SHP77 (cell line): Measurements from ENCODE around the gene HACL1.
A peak's percentile ranks its signal among the peaks of the same experiment; 100 is the strongest.

Source experiments
- DNase-seq, 2 experiments: peaks; one replicate each; lab custom pipeline; 2025; lab: John Stamatoyannopoulos, UW

The HACL1 gene

GRCh38 chr3:15523660-15524417 lies 77.5 kb downstream of the HACL1 start:
- DNase-seq: no peak

- DNase-seq: no peak
Measured at GRCh38 chr3:15522016-15522415, 79.4 kb downstream of the HACL1 start.

GRCh38 chr3:15521573-15521965 lies 79.8 kb downstream of the HACL1 start, which contains the start of gene COLQ:
Gene COLQ, minus strand, starts transcription at chr3:15521706. Its CDS starts 81 bp downstream, at chr3:15521625.
- DNase-seq: no peak

- no peak for DNase-seq
Measured at GRCh38 chr3:15520804-15521572, 80.4 kb downstream of the HACL1 start.

- no peak for DNase-seq
Measured at GRCh38 chr3:15520185-15520584, 81.2 kb downstream of the HACL1 start.

GRCh38 chr3:15519096-15519495 lies 82.3 kb downstream of the HACL1 start:
- no peak for DNase-seq

- DNase-seq: no peak
Measured at GRCh38 chr3:15514663-15515340, 86.6 kb downstream of the HACL1 start.

- DNase-seq: no peak
Measured at GRCh38 chr3:15513810-15514662, 87.3 kb downstream of the HACL1 start.

GRCh38 chr3:15513116-15513515 lies 88.3 kb downstream of the HACL1 start:
- DNase-seq: no peak

GRCh38 chr3:15512166-15512565 lies 89.2 kb downstream of the HACL1 start:
- peak; percentile 73 to 80 for DNase-seq

GRCh38 chr3:15511156-15511555 lies 90.2 kb downstream of the HACL1 start:
- no peak for DNase-seq
